IMR-90 (cell line): Measurements from ENCODE around the gene BRIP1. TPM values are rescaled to one million over a fixed set of nuclear protein-coding genes. Genes with fewer than 3 reads are reported as not detected.

Source experiments
- ATAC-seq: fragments of 200-7000 bp; cut with Tn5 transposase; 2 replicates; pipeline ENCODE4 v1.9.1; 2020; ENCODE audit warnings: low read depth, mild to moderate bottlenecking, moderate library complexity
- BruUV-seq: library from RNA; stranded (reverse); fragments of 400-500 nt; replicated peaks from 2 replicates; lab custom pipeline; 2021; lab: Mats Ljungman, UMichigan
- CTCF ChIA-PET: fragments of 300-600 bp; formaldehyde crosslinking; extraction: SDS; loops from one replicate; lab custom pipeline; 2021; ENCODE audit warnings: antibody characterized with exemption; lab: Yijun Ruan, JAX
- POLR2A ChIA-PET: fragments of 300-600 bp; sonication (Branson Sonifier 250); formaldehyde crosslinking; loops from one replicate; lab custom pipeline; 2022; ENCODE audit warnings: antibody characterized with exemption; ENCODE audit not compliant: unreplicated experiment; lab: Charles Lee
- DNase-seq: peaks from one replicate; pipeline ENCODE4 v3.0.0; 2013
- H2AFZ ChIP-seq: replicated peaks from 2 replicates; pipeline ENCODE3; 2013; ENCODE audit warnings: low read length, mild to moderate bottlenecking; ENCODE audit not compliant: poor library complexity
- H2AK5ac ChIP-seq: 2 replicates; pipeline ENCODE4 v1.6.1; 2013; ENCODE audit warnings: low read depth, low read length, inconsistent platforms
- H2AK9ac ChIP-seq: replicated peaks from 2 replicates; pipeline ENCODE3; 2013; ENCODE audit warnings: mild to moderate bottlenecking, low read depth, low read length, moderate library complexity; ENCODE audit not compliant: poor library complexity
- H2BK120ac ChIP-seq: 2 replicates; pipeline ENCODE4 v1.6.1; 2013; ENCODE audit warnings: low read depth, low read length, inconsistent platforms
- H2BK15ac ChIP-seq: 3 replicates; pipeline ENCODE4 v1.6.1; 2013; ENCODE audit warnings: low read depth, low read length, inconsistent platforms
- H2BK20ac ChIP-seq: 2 replicates; pipeline ENCODE4 v1.6.1; 2013; ENCODE audit warnings: low read depth, mild to moderate bottlenecking, inconsistent platforms, low read length, moderate library complexity
- H2BK5ac ChIP-seq: 2 replicates; pipeline ENCODE4 v1.6.1; 2013; ENCODE audit warnings: mild to moderate bottlenecking, low read depth, low read length, inconsistent platforms; ENCODE audit not compliant: poor library complexity, severe bottlenecking
- H3K14ac ChIP-seq: replicated peaks from 2 replicates; pipeline ENCODE4 v1.6.1; 2013; ENCODE audit warnings: low read depth, low read length, inconsistent platforms
- H3K18ac ChIP-seq: 2 replicates; pipeline ENCODE4 v1.6.1; 2013; ENCODE audit warnings: low read depth, low read length, control low read depth
- H3K23ac ChIP-seq: 2 replicates; pipeline ENCODE4 v1.6.1; 2013; ENCODE audit warnings: low read depth, low read length, inconsistent platforms
- H3K27ac ChIP-seq: 2 replicates; pipeline ENCODE4 v1.5.1; 2013; ENCODE audit warnings: mild to moderate bottlenecking, control low read depth, low read length; ENCODE audit not compliant: insufficient read depth
- H3K27me3 ChIP-seq: 2 replicates; pipeline ENCODE4 v1.6.1; 2013; ENCODE audit warnings: low read length; ENCODE audit not compliant: control insufficient read depth, insufficient read depth
- H3K36me3 ChIP-seq: 2 replicates; pipeline ENCODE4 v1.6.1; 2013; ENCODE audit warnings: low read length, mixed read lengths; ENCODE audit not compliant: control insufficient read depth, insufficient read depth
- H3K4ac ChIP-seq: 2 replicates; pipeline ENCODE4 v1.6.1; 2013; ENCODE audit warnings: low read depth, low read length, inconsistent platforms
- H3K4me1 ChIP-seq: 2 replicates; pipeline ENCODE4 v1.6.1; 2013; ENCODE audit warnings: low read length, mixed read lengths; ENCODE audit not compliant: control insufficient read depth, insufficient read depth
- H3K4me2 ChIP-seq: 2 replicates; pipeline ENCODE4 v1.6.1; 2013; ENCODE audit warnings: low read depth, mild to moderate bottlenecking, control low read depth, low read length, moderate library complexity
- H3K4me3 ChIP-seq: 2 replicates; pipeline ENCODE4 v1.5.1; 2013; ENCODE audit warnings: low read depth, mild to moderate bottlenecking, control low read depth, low read length, moderate library complexity; ENCODE audit not compliant: insufficient read depth
- H3K56ac ChIP-seq: 2 replicates; pipeline ENCODE4 v1.6.1; 2013; ENCODE audit warnings: low read length, inconsistent platforms; ENCODE audit not compliant: insufficient read depth; ENCODE audit errors: extremely low read depth
- H3K79me1 ChIP-seq, 2 experiments: 2 replicates each; pipeline ENCODE4 v1.6.1; 2013; ENCODE audit warnings: low read length in 2 of 2, inconsistent platforms in 1 of 2, low read depth in 1 of 2
- H3K9ac ChIP-seq: 2 replicates; pipeline ENCODE4 v1.6.1; 2013; ENCODE audit warnings: low read depth, low read length, control low read depth
- H3K9me1 ChIP-seq: 2 replicates; pipeline ENCODE4 v1.6.1; 2013; ENCODE audit warnings: low read length, inconsistent platforms; ENCODE audit not compliant: insufficient read depth
- H3K9me3 ChIP-seq: 2 replicates; pipeline ENCODE4 v1.6.1; 2013; ENCODE audit warnings: low read length; ENCODE audit not compliant: control insufficient read depth, insufficient read depth
- H4K20me1 ChIP-seq: 2 replicates; pipeline ENCODE4 v1.6.1; 2013; ENCODE audit warnings: low read length, inconsistent platforms; ENCODE audit not compliant: insufficient read depth
- H4K5ac ChIP-seq: 2 replicates; pipeline ENCODE4 v1.6.1; 2013; ENCODE audit warnings: mild to moderate bottlenecking, low read depth, low read length, control low read depth
- H4K8ac ChIP-seq, 2 experiments: 2 replicates each; pipeline ENCODE4 v1.6.1; 2013; ENCODE audit warnings: low read depth in 2 of 2, low read length in 2 of 2, control low read depth in 1 of 2, inconsistent platforms in 1 of 2
- H4K91ac ChIP-seq: 2 replicates; pipeline ENCODE4 v1.6.1; 2013; ENCODE audit warnings: low read depth, low read length, inconsistent platforms; ENCODE audit not compliant: insufficient read depth
- MAFK ChIP-seq: IDR thresholded peaks from 2 replicates; pipeline ENCODE4 v1.6.1; 2012; ENCODE audit warnings: low read depth, low read length, improper control_type of control experiment
- RFX5 ChIP-seq: IDR thresholded peaks from 2 replicates; pipeline ENCODE4 v1.8.0; 2012; ENCODE audit warnings: low read depth, mild to moderate bottlenecking, low read length, moderate library complexity
- dilution Hi-C: fragments of 300-500 bp; cut with HindIII; formaldehyde crosslinking; loops from one replicate; pipeline ENCODE4 v1.14.3; 2018; ENCODE audit warnings: low sequenced_read_pairs; ENCODE audit not compliant: unreplicated experiment
- in situ Hi-C: fragments of 300-500 bp; cut with MboI; formaldehyde crosslinking; loops from 3 replicates; pipeline ENCODE4 v1.14.3; 2019; ENCODE audit warnings: low sequenced_read_pairs, inconsistent platforms, mixed read lengths
- intact Hi-C: fragments of 100-400 bp; cut with micrococcal nuclease; formaldehyde crosslinking; loops from 2 replicates; pipeline ENCODE4 v1.10.0; 2022
- polyA plus RNA-seq, 3 experiments: library from polyadenylated mRNA; depleted of rRNA; stranded (reverse); fragments of >200 nt; gene quantifications; 2 replicates each; pipeline ENCODE4 v1.2.3, GENCODE V29; 2012; ENCODE audit warnings: low replicate concordance in 1 of 3
- total RNA-seq: library from RNA; depleted of rRNA; stranded (reverse); fragments of >200 nt; gene quantifications from 2 replicates; pipeline ENCODE4 v1.2.3, GENCODE V29; 2012

The BRIP1 gene
- total and polyA plus RNA-seq, 2 of the 4 experiments (the other 2 are of a cell fraction) = 6.1 to 19.7 TPM

GRCh38 chr17:61757168-61757567 lies 106.2 kb downstream of the BRIP1 start:
- Histone ChIP-seq H4K20me1 (no peaks in the 10 kb centered on the region), H3K4me3 (no peak overlapping the region; the same call in 1 of the 2 replicates), H3K79me1 (peaks cover 0 to 7% of the 10 kb centered on the region in 2 experiments; a peak in 2 of 4 replicates), H3K4me1 (no peaks in the 10 kb centered on the region), H2AK9ac (no peak overlapping the region), H3K9ac (no peak overlapping the region), H3K4me2 (peak overlapping the region; percentile 94; the same call in 1 of the 2 replicates), H2BK120ac (no peak overlapping the region), H3K27ac (no peak overlapping the region), H3K23ac (no peak overlapping the region), H2BK20ac (no peak overlapping the region), H3K56ac (no peak overlapping the region), H3K18ac (peak overlapping the region; percentile 79; the same call in 1 of the 2 replicates), H4K8ac (no peak overlapping the region), H2AFZ (no peak overlapping the region), H3K14ac (no peak overlapping the region), H3K9me3 (peaks cover 4% of the 10 kb centered on the region), H2BK15ac (no peak overlapping the region), H4K5ac (no peak overlapping the region), H3K9me1 (no peaks in the 10 kb centered on the region), H4K91ac (no peak overlapping the region), H3K27me3 (no peaks in the 10 kb centered on the region), H3K4ac (no peak overlapping the region), H2AK5ac (no peak overlapping the region), H2BK5ac (no peak overlapping the region), H3K36me3 (peaks cover 3% of the 10 kb centered on the region; the same call in 1 of the 2 replicates)
- no peak for ATAC-seq
- no peak for DNase-seq
- no TSS peak for BruUV-seq
- ChIA-PET POLR2A (no interaction called here), CTCF (no interaction called here)
- peak; percentile 27; the same call in 1 of the 2 replicates for TF ChIP-seq MAFK
- TF ChIP-seq RFX5 = no peak
- intact Hi-C loops (no loop called here), in situ Hi-C loops (no loop called here), dilution Hi-C loops (no loop called here)
